ENCODE results near the gene POP7. TPM values are rescaled to one million over a fixed set of nuclear protein-coding genes. Genes with fewer than 3 reads are reported as not detected.

POP7 gene
- total RNA-seq, 4 donors from 2014 or later = 31.4 to 40.6 (median 33.2) TPM

- ATAC-seq = peak; percentile 67
These were observed 39.3 kb downstream of the POP7 start for GRCh38 chr7:100745184-100745583.

GRCh38 chr7:100752994-100753393, 47.1 kb downstream of the POP7 start:
- ATAC-seq = no peak
- Histone ChIP-seq H3K27me3 (peaks cover 41% of the 10 kb centered on the region), H3K36me3 (no peaks in the 10 kb centered on the region), H3K4me1 (no peaks in the 10 kb centered on the region), H3K27ac (no peak overlapping the region), H3K9me3 (no peaks in the 10 kb centered on the region), H3K4me3 (no peak overlapping the region)
- WGBS, 2 donors (ENCODE audit: low coverage in 1 of 2) = 90 to 100% methylated on average over 2 to 4 of the region's 5 CpGs
- TF ChIP-seq CTCF (IDR thresholded peaks at IDR 0.05) (no peak), POLR2AphosphoS5 (IDR thresholded peaks at IDR 0.05) (no peak)

More at GRCh38 chr7:100745184-100745583, 39.3 kb downstream of the POP7 start:
- TF ChIP-seq CTCF (IDR thresholded peaks at IDR 0.05) = no peak
- TF ChIP-seq EP300 (IDR thresholded peaks at IDR 0.05) = no peak
- TF ChIP-seq POLR2AphosphoS5 (IDR thresholded peaks at IDR 0.05) = no peak
- TF ChIP-seq POLR2A (IDR thresholded peaks at IDR 0.05) = no peak
- WGBS, 2 donors (ENCODE audit: low coverage in 1 of 2) = 44% methylated on average over 21 of the region's 28 CpGs; no CpG with 5 or more reads in 1 of the 2 donors
- no peaks in the 10 kb centered on the region for H3K4me1 ChIP-seq
- H3K27me3 ChIP-seq = peaks cover 35% of the 10 kb centered on the region
- H3K9me3 ChIP-seq = no peaks in the 10 kb centered on the region
- H3K36me3 ChIP-seq = no peaks in the 10 kb centered on the region
- H3K4me3 ChIP-seq = peak overlapping the region; percentile 19 to 45
- H3K27ac ChIP-seq = no peak overlapping the region

GRCh38 chr7:100753750-100754149, 47.8 kb downstream of the POP7 start:
- H3K4me3 ChIP-seq = no peak overlapping the region
- H3K27me3 ChIP-seq = peaks cover 41% of the 10 kb centered on the region
- WGBS, 2 donors (ENCODE audit: low coverage in 1 of 2) = 82 to 91% methylated on average over 2 to 3 of the region's 3 CpGs
- H3K27ac ChIP-seq = no peak overlapping the region
- H3K36me3 ChIP-seq = no peaks in the 10 kb centered on the region
- TF ChIP-seq POLR2AphosphoS5 (IDR thresholded peaks at IDR 0.05) (no peak), POLR2A (IDR thresholded peaks at IDR 0.05) (no peak), EP300 (IDR thresholded peaks at IDR 0.05) (no peak), CTCF (IDR thresholded peaks at IDR 0.05) (no peak)
- H3K9me3 ChIP-seq = no peaks in the 10 kb centered on the region
- no peaks in the 10 kb centered on the region for H3K4me1 ChIP-seq
- ATAC-seq = no peak

Other genes starting within 250 kb of the POP7 start
- gene SPACDR, start 241.9 kb upstream of the POP7 start, total RNA-seq = under 1 TPM in 1 of 4 donors, not detected in 3; 0.67 TPM
- 10 to 100 TPM; 20.2 to 38.1 (median 26.1) TPM for gene TSC22D4, start 226.9 kb upstream of the POP7 start, total RNA-seq
- 1 to 10 TPM in 3 of 4 donors, under 1 TPM in 1; 0.94 to 3.1 (median 1.8) TPM for gene NYAP1, start 222.2 kb upstream of the POP7 start, total RNA-seq
- 10 to 100 TPM; 26.0 to 60.1 (median 36.6) TPM for gene AGFG2, start 166.9 kb upstream of the POP7 start, total RNA-seq
- 1 to 10 TPM in 1 of 4 donors, not detected in 3; 5.6 TPM for gene SAP25, start 132.2 kb upstream of the POP7 start, total RNA-seq
- 10 to 100 TPM; 16.1 to 53.2 (median 50.0) TPM for gene LRCH4, start 120.0 kb upstream of the POP7 start, total RNA-seq
- 1 to 10 TPM in 2 of 4 donors, not detected in 2; 1.8 to 1.9 TPM for gene FBXO24, start 119.8 kb upstream of the POP7 start, total RNA-seq
- 10 to 100 TPM in 3 of 4 donors, 1 to 10 TPM in 1; 6.8 to 42.5 (median 16.6) TPM for gene PCOLCE, start 103.8 kb upstream of the POP7 start, total RNA-seq
- gene MOSPD3, start 93.6 kb upstream of the POP7 start, total RNA-seq = 10 to 100 TPM in 3 of 4 donors, 1 to 10 TPM in 1; 6.2 to 13.4 (median 11.6) TPM
- gene TFR2, start 64.6 kb upstream of the POP7 start, total RNA-seq = 1 to 10 TPM in 1 of 4 donors, not detected in 3; 1.6 TPM
- 1 to 10 TPM in 1 of 4 donors, not detected in 3; 2.2 TPM for gene ACTL6B, start 49.7 kb upstream of the POP7 start, total RNA-seq
- gene GNB2, start 32.4 kb upstream of the POP7 start, total RNA-seq = 100 to 1,000 TPM; 124 to 217 (median 162) TPM
- 10 to 100 TPM; 20.4 to 43.3 (median 31.0) TPM for gene GIGYF1, start 11.9 kb upstream of the POP7 start, total RNA-seq
- not detected for gene EPO, start 14.3 kb downstream of the POP7 start, total RNA-seq
- gene ZAN, start 27.5 kb downstream of the POP7 start, total RNA-seq = not detected
- 10 to 100 TPM; 19.0 to 55.6 (median 41.5) TPM for gene EPHB4, start 121.4 kb downstream of the POP7 start, total RNA-seq
- gene SLC12A9, start 146.6 kb downstream of the POP7 start, total RNA-seq = 10 to 100 TPM; 11.2 to 32.9 (median 20.2) TPM
- 10 to 100 TPM; 71.9 to 94.3 (median 89.5) TPM for gene TRIP6, start 161.3 kb downstream of the POP7 start, total RNA-seq
- 10 to 100 TPM; 47.5 to 73.4 (median 57.0) TPM for gene SRRT, start 169.0 kb downstream of the POP7 start, total RNA-seq
- 1 to 10 TPM; 5.4 to 9.2 (median 7.7) TPM for gene UFSP1, start 183.6 kb downstream of the POP7 start, total RNA-seq
- gene ACHE, start 189.8 kb downstream of the POP7 start, total RNA-seq = 1 to 10 TPM in 3 of 4 donors, under 1 TPM in 1; 0.62 to 3.6 (median 1.1) TPM
- under 1 TPM in 1 of 4 donors, not detected in 3; 0.31 TPM for gene MUC3A, start 243.4 kb downstream of the POP7 start, total RNA-seq

Measured in gastroesophageal sphincter (tissue), 4 donors.